ENCODE data around the gene PIEZO1. TPM values are rescaled to one million over a fixed set of nuclear protein-coding genes. Genes with fewer than 3 reads are reported as not detected.

PIEZO1 gene
- total RNA-seq, 1 experiment from 2014 or later: 391 TPM

DNA sequence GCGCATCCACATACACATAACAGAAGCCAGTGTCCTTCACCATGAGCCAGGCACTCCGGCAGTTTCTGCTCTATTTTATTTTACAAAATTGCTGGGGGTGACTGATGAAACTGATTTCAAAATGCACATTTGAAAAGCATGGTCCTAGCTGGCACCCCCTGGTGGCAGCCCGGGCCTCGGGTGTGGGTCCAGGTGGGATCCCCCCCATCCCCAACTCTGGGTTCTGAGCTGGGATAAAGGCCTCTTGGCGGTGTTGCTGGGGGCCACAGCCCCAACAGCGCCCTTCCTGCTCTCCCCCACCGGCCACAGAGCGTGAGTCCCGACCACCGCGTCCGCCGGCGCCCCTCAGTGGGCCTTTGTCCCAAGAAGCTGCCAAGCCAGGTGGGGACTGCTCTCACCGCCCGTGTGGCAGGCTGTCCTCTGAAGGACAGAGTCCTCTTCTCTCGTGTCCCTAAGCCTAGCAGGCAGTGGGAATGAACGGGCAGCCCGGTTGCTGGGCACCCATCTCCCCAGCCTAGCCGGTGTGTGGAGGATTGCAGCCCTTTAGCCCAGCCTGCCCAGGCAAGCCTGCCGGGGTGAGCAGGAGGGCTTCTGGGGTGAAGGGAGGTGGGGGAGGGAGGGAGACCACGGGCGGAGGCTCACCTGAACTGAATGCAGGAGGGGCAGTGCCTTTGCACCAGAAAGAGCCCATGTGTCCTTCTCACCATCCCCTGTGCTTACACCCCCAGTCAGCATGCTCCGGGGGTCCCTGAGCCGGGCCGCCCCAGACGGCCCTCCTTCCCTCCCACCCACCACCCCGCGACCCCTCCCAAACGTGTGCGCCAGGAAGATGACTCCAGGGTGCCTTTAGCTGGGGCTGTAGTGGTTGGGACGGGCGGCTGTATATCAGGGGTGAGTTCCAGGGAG lies 99.6 kb downstream of the PIEZO1 start:
- Histone ChIP-seq H3K9me3 (ENCODE audit: insufficient read depth, low read depth) (no peaks in the 10 kb centered on the region), H3K9me2 (ENCODE audit: insufficient read depth) (no peaks in the 10 kb centered on the region), H3K27ac (no peak overlapping the region), H3K4me2 (peak overlapping the region; percentile 90), H3K27me3 (ENCODE audit: insufficient read depth, low read depth) (no peaks in the 10 kb centered on the region), H3K79me2 (ENCODE audit: low read depth) (no peaks in the 10 kb centered on the region), H3K4me3 (peak overlapping the region; percentile 88), H2AFZ (peak overlapping the region; percentile 92), H4K20me1 (ENCODE audit: insufficient read depth) (no peaks in the 10 kb centered on the region), H3K4me1 (replicated peaks; ENCODE audit: insufficient read depth) (peaks cover 20% of the 10 kb centered on the region), H3F3A (ENCODE audit: insufficient read depth, low read depth) (peaks cover 16% of the 10 kb centered on the region; the same call in 1 of the 2 replicates), H3K36me3 (ENCODE audit: low read depth) (no peaks in the 10 kb centered on the region)
- ChIA-PET POLR2A (ENCODE audit: unreplicated experiment) (no interaction called here), CTCF (no interaction called here)
- BruUV-seq (replicated peaks): no TSS peak
- intact Hi-C loops (cut with micrococcal nuclease; ENCODE audit: unreplicated experiment): loop anchor here (5.0 to 10.0 kb wide), 2 partner anchors 127 to 231 kb away; partner anchors contain the start of genes APRT and ZFPM1
- TF ChIP-seq, protein P1, sequence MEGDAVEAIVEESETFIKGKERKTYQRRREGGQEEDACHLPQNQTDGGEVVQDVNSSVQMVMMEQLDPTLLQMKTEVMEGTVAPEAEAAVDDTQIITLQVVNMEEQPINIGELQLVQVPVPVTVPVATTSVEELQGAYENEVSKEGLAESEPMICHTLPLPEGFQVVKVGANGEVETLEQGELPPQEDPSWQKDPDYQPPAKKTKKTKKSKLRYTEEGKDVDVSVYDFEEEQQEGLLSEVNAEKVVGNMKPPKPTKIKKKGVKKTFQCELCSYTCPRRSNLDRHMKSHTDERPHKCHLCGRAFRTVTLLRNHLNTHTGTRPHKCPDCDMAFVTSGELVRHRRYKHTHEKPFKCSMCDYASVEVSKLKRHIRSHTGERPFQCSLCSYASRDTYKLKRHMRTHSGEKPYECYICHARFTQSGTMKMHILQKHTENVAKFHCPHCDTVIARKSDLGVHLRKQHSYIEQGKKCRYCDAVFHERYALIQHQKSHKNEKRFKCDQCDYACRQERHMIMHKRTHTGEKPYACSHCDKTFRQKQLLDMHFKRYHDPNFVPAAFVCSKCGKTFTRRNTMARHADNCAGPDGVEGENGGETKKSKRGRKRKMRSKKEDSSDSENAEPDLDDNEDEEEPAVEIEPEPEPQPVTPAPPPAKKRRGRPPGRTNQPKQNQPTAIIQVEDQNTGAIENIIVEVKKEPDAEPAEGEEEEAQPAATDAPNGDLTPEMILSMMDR (conservative IDR thresholded peaks at IDR 0.05): peak; percentile 83
- TF ChIP-seq EZH2 (IDR thresholded peaks at IDR 0.05; ENCODE audit: low read depth): no peak
- DNase-seq: peak; percentile 46 to 61

DNA sequence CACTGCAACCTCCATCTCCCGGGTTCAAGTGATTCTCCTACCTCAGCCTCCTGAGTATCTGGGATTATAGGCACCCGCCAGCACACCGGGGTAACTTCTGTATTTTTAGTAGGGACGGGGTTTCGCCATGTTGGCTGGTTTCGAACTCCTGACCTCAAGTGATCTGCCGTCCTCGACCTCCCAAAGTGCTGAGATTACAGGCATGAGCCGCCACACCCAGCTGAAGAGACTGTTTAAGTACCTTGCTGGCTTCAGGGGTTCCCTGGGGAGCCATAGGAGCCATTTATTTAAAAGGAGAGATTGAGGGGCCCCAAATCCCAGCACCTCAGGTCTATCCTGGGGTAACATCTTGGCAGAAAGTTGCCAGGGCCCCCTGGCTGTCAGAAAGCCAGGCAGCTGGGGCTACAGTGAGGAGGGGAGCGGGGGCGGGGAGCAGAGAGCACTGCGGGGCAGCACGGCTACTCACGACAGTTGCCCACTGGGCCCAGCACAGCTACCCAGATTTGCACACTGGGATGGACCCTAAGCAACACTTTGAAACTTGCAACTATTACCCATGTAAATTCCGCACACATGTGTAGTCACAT lies 100.4 kb downstream of the PIEZO1 start:
- Histone ChIP-seq H4K20me1 (ENCODE audit: insufficient read depth) (no peaks in the 10 kb centered on the region), H2AFZ (no peak overlapping the region), H3K79me2 (ENCODE audit: low read depth) (no peaks in the 10 kb centered on the region), H3F3A (ENCODE audit: insufficient read depth, low read depth) (peaks cover 19% of the 10 kb centered on the region; the same call in 1 of the 2 replicates), H3K36me3 (ENCODE audit: low read depth) (no peaks in the 10 kb centered on the region), H3K4me2 (peak overlapping the region; percentile 90; the same call in 1 of the 2 replicates), H3K9me3 (ENCODE audit: insufficient read depth, low read depth) (no peaks in the 10 kb centered on the region), H3K27ac (no peak overlapping the region), H3K4me1 (replicated peaks; ENCODE audit: insufficient read depth) (peaks cover 24% of the 10 kb centered on the region), H3K9me2 (ENCODE audit: insufficient read depth) (no peaks in the 10 kb centered on the region), H3K27me3 (ENCODE audit: insufficient read depth, low read depth) (no peaks in the 10 kb centered on the region), H3K4me3 (no peak overlapping the region)
- no peak for DNase-seq
- intact Hi-C loops (cut with micrococcal nuclease; ENCODE audit: unreplicated experiment): loop anchor here (5.0 to 10.0 kb wide), 2 partner anchors 128 to 230 kb away; partner anchors contain the start of genes APRT and ZFPM1
- BruUV-seq (replicated peaks): no TSS peak
- TF ChIP-seq, protein P1 (conservative IDR thresholded peaks at IDR 0.05): no peak
- TF ChIP-seq EZH2 (IDR thresholded peaks at IDR 0.05; ENCODE audit: low read depth): no peak
- ChIA-PET POLR2A (ENCODE audit: unreplicated experiment) (no interaction called here), CTCF (no interaction called here)

DNA sequence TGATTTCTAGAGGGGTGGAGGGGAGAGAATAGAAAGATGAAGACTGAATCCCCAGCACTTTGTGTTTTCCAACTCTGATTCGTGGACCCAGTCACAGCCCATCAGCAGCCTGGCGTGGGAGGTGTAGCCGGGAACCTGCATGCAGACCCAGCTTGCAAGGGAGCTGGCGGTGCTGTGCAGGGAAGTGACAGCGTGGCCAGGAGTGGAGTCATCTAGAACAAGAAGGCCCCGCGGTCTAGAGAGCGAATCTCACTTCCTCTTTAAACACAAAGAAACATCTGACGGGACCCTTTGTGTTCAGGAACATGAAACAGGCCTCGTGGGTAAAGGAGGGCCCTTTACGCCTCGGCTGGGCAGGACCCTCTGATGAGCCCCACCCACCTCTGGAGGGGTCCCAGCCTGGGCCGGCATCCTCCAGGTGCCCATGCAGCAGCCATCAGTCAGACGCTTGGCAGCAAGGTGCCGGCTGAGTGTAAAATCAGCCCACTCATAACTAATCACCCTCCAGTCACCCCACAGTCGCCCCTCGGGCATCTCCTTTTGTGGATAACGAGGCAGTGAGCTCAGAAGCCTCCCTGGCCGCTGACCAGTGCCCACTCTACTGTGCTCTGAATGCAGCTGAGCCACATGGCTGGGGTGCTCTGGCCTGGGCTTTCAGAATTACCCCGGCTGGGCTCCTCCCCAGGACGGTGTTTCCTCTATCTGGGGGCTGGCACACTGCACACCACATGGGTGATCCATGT lies 103.1 kb downstream of the PIEZO1 start:
- Histone ChIP-seq H3K4me3 (no peak overlapping the region), H4K20me1 (ENCODE audit: insufficient read depth) (no peaks in the 10 kb centered on the region; the same call in 1 of the 2 replicates), H3K4me1 (replicated peaks; ENCODE audit: insufficient read depth) (peaks cover 22% of the 10 kb centered on the region), H3K79me2 (ENCODE audit: low read depth) (no peaks in the 10 kb centered on the region), H3K36me3 (ENCODE audit: low read depth) (no peaks in the 10 kb centered on the region), H3K27me3 (ENCODE audit: insufficient read depth, low read depth) (no peaks in the 10 kb centered on the region), H3K9me3 (ENCODE audit: insufficient read depth, low read depth) (no peaks in the 10 kb centered on the region), H3F3A (ENCODE audit: insufficient read depth, low read depth) (peaks cover 17% of the 10 kb centered on the region; the same call in 1 of the 2 replicates), H3K27ac (no peak overlapping the region), H3K4me2 (no peak overlapping the region), H2AFZ (no peak overlapping the region), H3K9me2 (ENCODE audit: insufficient read depth) (no peaks in the 10 kb centered on the region)
- ChIA-PET CTCF (interaction anchor here (0.6 kb wide), 1 partner anchor 371 kb away, joined by 5 read pairs; no protein-coding TSS in a partner anchor), POLR2A (ENCODE audit: unreplicated experiment) (no interaction called here)
- intact Hi-C loops (cut with micrococcal nuclease; ENCODE audit: unreplicated experiment): loop anchor here (10.0 kb wide), 1 partner anchor 227 kb away; the partner anchor contains the start of gene ZFPM1
- DNase-seq: no peak
- no peak for TF ChIP-seq EZH2 (IDR thresholded peaks at IDR 0.05; ENCODE audit: low read depth)
- TF ChIP-seq, protein P1 (conservative IDR thresholded peaks at IDR 0.05): no peak
- no TSS peak for BruUV-seq (replicated peaks)

All from PC-9 (cell line).